GM13976 (cell line): Measurements from ENCODE around the gene TWNK.
"Not testable (repeated sequence)": the region's sequence is repeated elsewhere in the genome, so short reads cannot be mapped to it uniquely, and the experiment has no call there.

Experiments used
- DNase-seq: peaks from one replicate; pipeline ENCODE4 v3.0.0; 2012; ENCODE audit warnings: low spot score
- in situ Hi-C: fragments of 300-500 bp; cut with MboI; formaldehyde crosslinking; loops from one replicate; pipeline ENCODE4 v1.12.0; 2022; ENCODE audit warnings: low sequenced_read_pairs, mixed read lengths, inconsistent platforms; ENCODE audit not compliant: unreplicated experiment
- TF ChIP-seq, protein P1 (sequence below): IDR thresholded peaks from 2 replicates; pipeline ENCODE4 v1.5.1; 2012; ENCODE audit warnings: borderline replicate concordance, mild to moderate bottlenecking; ENCODE audit not compliant: insufficient read depth; ENCODE audit errors: extremely low read depth, missing control alignments, control extremely low read depth

Gene TWNK

GRCh38 chr10:101033276-101033675 is 45.9 kb downstream of the TWNK start:
- TF ChIP-seq, protein P1, sequence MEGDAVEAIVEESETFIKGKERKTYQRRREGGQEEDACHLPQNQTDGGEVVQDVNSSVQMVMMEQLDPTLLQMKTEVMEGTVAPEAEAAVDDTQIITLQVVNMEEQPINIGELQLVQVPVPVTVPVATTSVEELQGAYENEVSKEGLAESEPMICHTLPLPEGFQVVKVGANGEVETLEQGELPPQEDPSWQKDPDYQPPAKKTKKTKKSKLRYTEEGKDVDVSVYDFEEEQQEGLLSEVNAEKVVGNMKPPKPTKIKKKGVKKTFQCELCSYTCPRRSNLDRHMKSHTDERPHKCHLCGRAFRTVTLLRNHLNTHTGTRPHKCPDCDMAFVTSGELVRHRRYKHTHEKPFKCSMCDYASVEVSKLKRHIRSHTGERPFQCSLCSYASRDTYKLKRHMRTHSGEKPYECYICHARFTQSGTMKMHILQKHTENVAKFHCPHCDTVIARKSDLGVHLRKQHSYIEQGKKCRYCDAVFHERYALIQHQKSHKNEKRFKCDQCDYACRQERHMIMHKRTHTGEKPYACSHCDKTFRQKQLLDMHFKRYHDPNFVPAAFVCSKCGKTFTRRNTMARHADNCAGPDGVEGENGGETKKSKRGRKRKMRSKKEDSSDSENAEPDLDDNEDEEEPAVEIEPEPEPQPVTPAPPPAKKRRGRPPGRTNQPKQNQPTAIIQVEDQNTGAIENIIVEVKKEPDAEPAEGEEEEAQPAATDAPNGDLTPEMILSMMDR = no peak
- in situ Hi-C loops = loop anchor here (10.0 kb wide), 1 partner anchor 112 kb away; no protein-coding TSS in a partner anchor

DNA sequence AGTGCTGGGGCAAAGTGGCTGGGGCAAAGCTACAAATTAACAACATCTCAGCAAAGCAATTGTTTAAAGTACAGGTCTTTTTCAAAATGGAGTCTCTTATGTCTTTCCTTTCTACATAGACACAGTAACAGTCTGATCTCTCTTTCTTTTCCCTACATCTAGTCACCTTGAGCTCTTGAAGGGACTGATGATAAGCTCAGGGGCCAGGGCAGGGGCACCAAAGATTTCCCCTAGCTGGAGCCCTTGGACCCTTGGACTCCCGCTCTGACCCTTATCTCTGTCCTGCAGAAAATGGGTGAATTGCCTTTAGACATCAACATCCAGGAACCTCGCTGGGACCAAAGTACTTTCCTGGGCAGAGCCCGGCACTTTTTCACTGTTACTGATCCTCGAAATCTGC is 47.1 kb downstream of the TWNK start:
- in situ Hi-C loops = loop anchor here (10.0 kb wide), 1 partner anchor 110 kb away; no protein-coding TSS in a partner anchor
- DNase-seq = not testable (repeated sequence)

More at GRCh38 chr10:101033276-101033675, 45.9 kb downstream of the TWNK start:
- no peak for DNase-seq

DNA sequence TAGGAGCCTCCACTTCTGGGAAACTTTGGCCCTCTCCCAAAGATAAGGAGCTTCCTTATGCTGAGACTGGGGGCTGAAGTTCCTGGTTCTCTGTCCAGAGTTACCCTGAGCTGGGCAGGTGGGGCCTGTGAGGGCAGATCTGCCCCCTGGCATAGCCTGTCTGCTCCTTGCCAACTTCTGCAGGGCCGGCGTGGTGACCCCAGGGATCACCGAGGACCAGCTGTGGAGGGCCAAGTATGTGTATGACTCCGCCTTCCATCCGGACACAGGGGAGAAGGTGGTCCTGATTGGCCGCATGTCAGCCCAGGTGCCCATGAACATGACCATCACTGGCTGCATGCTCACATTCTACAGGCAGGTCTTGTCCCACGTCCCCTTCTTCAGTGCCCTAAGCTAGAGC is 48.0 kb downstream of the TWNK start:
- TF ChIP-seq, protein P1 = no peak
- in situ Hi-C loops = loop anchor here (10.0 kb wide), 1 partner anchor 109 kb away; no protein-coding TSS in a partner anchor
- no peak for DNase-seq

GRCh38 chr10:101035916-101036702 is 48.8 kb downstream of the TWNK start:
- in situ Hi-C loops = loop anchor here (10.0 kb wide), 1 partner anchor 109 kb away; no protein-coding TSS in a partner anchor
- DNase-seq = no peak
- TF ChIP-seq, protein P1 = no peak

- in situ Hi-C loops = loop anchor here (10.0 kb wide), 1 partner anchor 108 kb away; no protein-coding TSS in a partner anchor
- no peak for DNase-seq
- TF ChIP-seq, protein P1 = no peak
Measured at GRCh38 chr10:101036726-101037125, 49.4 kb downstream of the TWNK start.

- in situ Hi-C loops = loop anchor here (10.0 kb wide), 1 partner anchor 106 kb away; no protein-coding TSS in a partner anchor
- no peak for DNase-seq
- TF ChIP-seq, protein P1 = no peak
Measured at GRCh38 chr10:101038484-101038883, 51.1 kb downstream of the TWNK start.

GRCh38 chr10:101040061-101040460 is 52.7 kb downstream of the TWNK start:
- no peak for DNase-seq
- in situ Hi-C loops = no loop called here
- TF ChIP-seq, protein P1 = no peak
